ENCODE data around the gene KAT8. TPM values are rescaled to one million over a fixed set of nuclear protein-coding genes. Genes with fewer than 3 reads are reported as not detected.

Gene KAT8
- total and polyA plus RNA-seq, 2 of the 13 experiments (the other 11 are each of a cell fraction or from before 2014, with no cell fraction given): 79.0 to 84.2 TPM

DNA sequence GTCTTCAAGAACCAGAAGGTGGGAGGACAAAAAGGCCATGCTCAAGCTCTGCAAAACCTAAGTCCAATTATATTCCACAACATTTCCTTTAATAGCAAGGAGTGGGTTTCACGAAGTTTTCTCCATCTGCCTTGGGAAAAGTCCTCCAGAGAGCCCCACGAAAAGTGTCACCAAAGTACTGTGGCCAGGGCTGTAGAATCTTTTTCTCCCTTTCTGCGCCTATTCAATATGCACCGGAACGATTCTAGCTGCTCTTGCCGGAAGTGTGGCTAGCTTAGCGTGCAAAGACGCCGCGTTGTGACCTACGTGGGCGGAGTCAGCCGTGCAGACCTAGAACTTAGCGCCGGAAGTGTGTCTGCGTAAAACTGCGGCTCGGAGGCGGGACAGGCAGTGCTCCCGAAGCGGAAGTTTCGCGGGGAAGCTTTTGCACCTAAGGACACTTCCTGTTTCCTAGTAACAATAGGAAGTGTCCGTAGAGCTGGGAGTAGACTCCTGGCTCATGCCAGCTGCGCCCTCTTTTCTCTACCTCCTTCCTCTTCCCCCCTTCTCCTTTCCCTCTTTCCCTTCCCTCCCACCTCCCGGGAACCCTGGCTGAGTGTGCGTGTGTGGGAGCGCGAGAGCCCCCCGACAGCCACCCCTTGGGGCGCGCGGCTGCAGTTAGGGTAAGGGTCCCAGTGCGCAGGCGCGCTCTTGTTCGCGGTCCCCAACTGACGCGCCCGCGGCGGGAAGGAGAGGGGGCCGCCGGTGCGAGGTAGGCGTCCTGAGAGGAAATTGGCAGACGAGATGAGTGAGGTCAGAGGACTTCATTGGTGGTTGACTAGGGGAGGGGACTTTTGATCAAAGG is 43.3 kb upstream of the KAT8 start, which contains the start of the genes ZNF646 and ZNF668:
Gene ZNF646, plus strand, starts transcription at position 453 of the 844 bp plus-strand sequence. CDS start 1,903 bp downstream, outside the sequence.
Gene ZNF668, minus strand, starts transcription at position 271 of the 844 bp plus-strand sequence. CDS start 9,781 bp downstream, outside the sequence.
- Histone ChIP-seq H3K79me2 (ENCODE audit: insufficient read depth, low read length) (peaks cover 40% of the 10 kb centered on the region), H3K9ac (ENCODE audit: insufficient read depth, low read depth, low read length) (peak within 1 kb of the TSS; percentile 88), H3K4me3 (replicated peaks in 1 of 3; ENCODE audit: insufficient read depth in 1 of 3, low read depth in 2 of 3, low read length in 3 of 3) (peak within 1 kb of the TSS; percentile 75 to 97 (median 90)), H3K27ac (ENCODE audit: extremely low read length, insufficient read depth, low read length) (peak within 1 kb of the TSS; percentile 83), H3K27me3 (ENCODE audit: control insufficient read depth in 1 of 2, insufficient read depth in 2 of 2, low read length in 2 of 2) (no peaks in the 10 kb centered on the region; a peak in 1 of 5 replicates), H3K4me2 (ENCODE audit: low read depth, low read length) (peak within 1 kb of the TSS; percentile 93), H3K9me3 (ENCODE audit: low read length) (no peaks in the 10 kb centered on the region), H2AFZ (ENCODE audit: low read length) (peak within 1 kb of the TSS; percentile 29), H3K4me1 (ENCODE audit: insufficient read depth, low read length) (peaks cover 22% of the 10 kb centered on the region), H3K36me3 (replicated peaks in 1 of 2; ENCODE audit: control insufficient read depth in 1 of 2, insufficient read depth in 2 of 2, low read length in 2 of 2) (peaks cover 15 to 33% of the 10 kb centered on the region in 2 experiments; a peak in 4 of 5 replicates), H4K20me1 (ENCODE audit: insufficient read depth, low read length) (no peaks in the 10 kb centered on the region)
- peak; percentile 93 for FAIRE-seq
- under 1% methylated on average over 42 of the region's 48 CpGs for WGBS (ENCODE audit: low lambda C conversion rate)
- POLR2A ChIA-PET: interaction anchor here (0.6 to 2.4 kb wide), 33 partner anchors 11 to 800 kb away, joined by 3 to 56 read pairs (median 6); partner anchors contain the start of genes ARMC5, FUS, HSD3B7 and KAT8
- CTCF ChIA-PET (ENCODE audit: low intra/inter-chr PET ratio, low total read pairs): interaction anchor here (1.7 kb wide), 1 partner anchor 89 kb away, joined by 8 read pairs; the partner anchor contains the start of gene HSD3B7
- in situ Hi-C loops (cut with HindIII; ENCODE audit: extremely low pct_ligation_motif_present, low pct_unique_long_range_greater_than_20kb): loop anchor here (5.0 kb wide), 2 partner anchors 42 to 87 kb away; partner anchors contain the start of genes HSD3B7 and STX4
- no TSS peak for BruUV-seq (replicated peaks)
- peak; percentile 86 for ATAC-seq
- intact Hi-C loops (cut with micrococcal nuclease; ENCODE audit: unreplicated experiment): loop anchor here (1.0 to 2.0 kb wide), 5 partner anchors 20 to 77 kb away; partner anchors contain the start of genes STX4 and VKORC1
- DNase-seq (ENCODE audit: low spot score): peak; percentile 99
- TF ChIP-seq ZNF589 (CRISPR knock-in tag; conservative IDR thresholded peaks at IDR 0.05): peak; percentile 60; the same call in 1 of the 2 replicates
- no peak for TF ChIP-seq ZNF790 (CRISPR knock-in tag; IDR thresholded peaks at IDR 0.05; ENCODE audit: borderline replicate concordance)
- TF ChIP-seq POGZ (CRISPR knock-in tag; IDR thresholded peaks at IDR 0.05): no peak; the same call in none of the 2 replicates
- TF ChIP-seq ZNF20 (CRISPR knock-in tag; IDR thresholded peaks at IDR 0.05): no peak; the same call in 1 of the 2 replicates
- no peak for TF ChIP-seq JUNB (CRISPR knock-in tag; IDR thresholded peaks at IDR 0.05; ENCODE audit: borderline replicate concordance)
- peak; percentile 95 for TF ChIP-seq YEATS2 (CRISPR knock-in tag; IDR thresholded peaks at IDR 0.05; ENCODE audit: borderline replicate concordance)
- TF ChIP-seq CHD4 (IDR thresholded peaks at IDR 0.05; ENCODE audit: borderline replicate concordance, low read length): no peak
- no peak for TF ChIP-seq JDP2 (CRISPR knock-in tag; IDR thresholded peaks at IDR 0.05; ENCODE audit: borderline replicate concordance)
- no peak for TF ChIP-seq ZNF251 (CRISPR knock-in tag; IDR thresholded peaks at IDR 0.05)
- no peak for TF ChIP-seq ZNF17 (CRISPR knock-in tag; IDR thresholded peaks at IDR 0.05)
- no peak for TF ChIP-seq ZNF879 (CRISPR knock-in tag; IDR thresholded peaks at IDR 0.05)
- TF ChIP-seq, protein P1, sequence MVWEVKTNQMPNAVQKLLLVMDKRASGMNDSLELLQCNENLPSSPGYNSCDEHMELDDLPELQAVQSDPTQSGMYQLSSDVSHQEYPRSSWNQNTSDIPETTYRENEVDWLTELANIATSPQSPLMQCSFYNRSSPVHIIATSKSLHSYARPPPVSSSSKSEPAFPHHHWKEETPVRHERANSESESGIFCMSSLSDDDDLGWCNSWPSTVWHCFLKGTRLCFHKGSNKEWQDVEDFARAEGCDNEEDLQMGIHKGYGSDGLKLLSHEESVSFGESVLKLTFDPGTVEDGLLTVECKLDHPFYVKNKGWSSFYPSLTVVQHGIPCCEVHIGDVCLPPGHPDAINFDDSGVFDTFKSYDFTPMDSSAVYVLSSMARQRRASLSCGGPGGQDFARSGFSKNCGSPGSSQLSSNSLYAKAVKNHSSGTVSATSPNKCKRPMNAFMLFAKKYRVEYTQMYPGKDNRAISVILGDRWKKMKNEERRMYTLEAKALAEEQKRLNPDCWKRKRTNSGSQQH (CRISPR knock-in tag; IDR thresholded peaks at IDR 0.05; ENCODE audit: low read depth): peak; percentile 84; the same call in 1 of the 2 replicates
- TF ChIP-seq BORCS8-MEF2B (CRISPR knock-in tag; IDR thresholded peaks at IDR 0.05): peak; percentile 78; the same call in 1 of the 2 replicates
- TF ChIP-seq, protein P2, sequence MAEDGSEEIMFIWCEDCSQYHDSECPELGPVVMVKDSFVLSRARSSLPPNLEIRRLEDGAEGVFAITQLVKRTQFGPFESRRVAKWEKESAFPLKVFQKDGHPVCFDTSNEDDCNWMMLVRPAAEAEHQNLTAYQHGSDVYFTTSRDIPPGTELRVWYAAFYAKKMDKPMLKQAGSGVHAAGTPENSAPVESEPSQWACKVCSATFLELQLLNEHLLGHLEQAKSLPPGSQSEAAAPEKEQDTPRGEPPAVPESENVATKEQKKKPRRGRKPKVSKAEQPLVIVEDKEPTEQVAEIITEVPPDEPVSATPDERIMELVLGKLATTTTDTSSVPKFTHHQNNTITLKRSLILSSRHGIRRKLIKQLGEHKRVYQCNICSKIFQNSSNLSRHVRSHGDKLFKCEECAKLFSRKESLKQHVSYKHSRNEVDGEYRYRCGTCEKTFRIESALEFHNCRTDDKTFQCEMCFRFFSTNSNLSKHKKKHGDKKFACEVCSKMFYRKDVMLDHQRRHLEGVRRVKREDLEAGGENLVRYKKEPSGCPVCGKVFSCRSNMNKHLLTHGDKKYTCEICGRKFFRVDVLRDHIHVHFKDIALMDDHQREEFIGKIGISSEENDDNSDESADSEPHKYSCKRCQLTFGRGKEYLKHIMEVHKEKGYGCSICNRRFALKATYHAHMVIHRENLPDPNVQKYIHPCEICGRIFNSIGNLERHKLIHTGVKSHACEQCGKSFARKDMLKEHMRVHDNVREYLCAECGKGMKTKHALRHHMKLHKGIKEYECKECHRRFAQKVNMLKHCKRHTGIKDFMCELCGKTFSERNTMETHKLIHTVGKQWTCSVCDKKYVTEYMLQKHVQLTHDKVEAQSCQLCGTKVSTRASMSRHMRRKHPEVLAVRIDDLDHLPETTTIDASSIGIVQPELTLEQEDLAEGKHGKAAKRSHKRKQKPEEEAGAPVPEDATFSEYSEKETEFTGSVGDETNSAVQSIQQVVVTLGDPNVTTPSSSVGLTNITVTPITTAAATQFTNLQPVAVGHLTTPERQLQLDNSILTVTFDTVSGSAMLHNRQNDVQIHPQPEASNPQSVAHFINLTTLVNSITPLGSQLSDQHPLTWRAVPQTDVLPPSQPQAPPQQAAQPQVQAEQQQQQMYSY (CRISPR knock-in tag; IDR thresholded peaks at IDR 0.05): peak; percentile 77
- TF ChIP-seq, protein P3, sequence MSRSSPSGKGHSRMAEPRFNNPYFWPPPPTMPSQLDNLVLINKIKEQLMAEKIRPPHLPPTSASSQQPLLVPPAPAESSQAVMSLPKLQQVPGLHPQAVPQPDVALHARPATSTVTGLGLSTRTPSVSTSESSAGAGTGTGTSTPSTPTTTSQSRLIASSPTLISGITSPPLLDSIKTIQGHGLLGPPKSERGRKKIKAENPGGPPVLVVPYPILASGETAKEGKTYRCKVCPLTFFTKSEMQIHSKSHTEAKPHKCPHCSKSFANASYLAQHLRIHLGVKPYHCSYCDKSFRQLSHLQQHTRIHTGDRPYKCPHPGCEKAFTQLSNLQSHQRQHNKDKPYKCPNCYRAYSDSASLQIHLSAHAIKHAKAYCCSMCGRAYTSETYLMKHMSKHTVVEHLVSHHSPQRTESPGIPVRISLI (CRISPR knock-in tag; IDR thresholded peaks at IDR 0.05; ENCODE audit: borderline replicate concordance): peak; percentile 49; the same call in 1 of the 2 replicates
- peak; percentile 73 for TF ChIP-seq RBM22 (optimal IDR thresholded peaks at IDR 0.05; ENCODE audit: low read length)

All from HepG2 (cell line).